GM19455 (cell line): ENCODE data around the gene C14orf39.

Source experiments
- ATAC-seq: cut with Tn5 transposase; IDR thresholded peaks from one replicate; pipeline ENCODE4 v1.9.1; 2021; ENCODE audit not compliant: unreplicated experiment

Gene C14orf39, protein sequence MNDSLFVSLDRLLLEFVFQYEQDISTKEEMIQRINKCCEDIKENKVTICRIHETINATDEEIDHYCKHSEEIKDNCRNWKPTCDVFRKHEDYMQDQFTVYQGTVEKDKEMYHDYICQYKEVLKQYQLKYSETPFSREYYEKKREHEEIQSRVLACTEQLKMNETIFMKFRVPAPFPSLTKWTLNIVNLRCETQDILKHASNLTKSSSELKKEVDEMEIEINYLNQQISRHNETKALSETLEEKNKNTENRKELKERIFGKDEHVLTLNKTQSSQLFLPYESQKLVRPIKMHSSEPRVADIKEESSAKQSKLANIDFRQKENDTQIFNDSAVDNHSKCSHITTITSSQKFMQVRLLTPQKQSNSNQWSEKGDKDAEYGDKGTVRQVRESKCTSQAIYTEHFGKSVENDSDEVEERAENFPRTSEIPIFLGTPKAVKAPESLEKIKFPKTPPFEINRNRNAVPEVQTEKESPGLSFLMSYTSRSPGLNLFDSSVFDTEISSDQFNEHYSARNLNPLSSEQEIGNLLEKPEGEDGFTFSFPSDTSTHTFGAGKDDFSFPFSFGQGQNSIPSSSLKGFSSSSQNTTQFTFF

GRCh38 chr14:60485598-60486251, at the start of gene C14orf39:
C14orf39 (minus strand) TSS chr14:60486063; CDS start chr14:60485078, 985 bp downstream.
- no peak for ATAC-seq

GRCh38 chr14:60532442-60532841, 46.6 kb upstream of the C14orf39 start:
- ATAC-seq = no peak

DNA sequence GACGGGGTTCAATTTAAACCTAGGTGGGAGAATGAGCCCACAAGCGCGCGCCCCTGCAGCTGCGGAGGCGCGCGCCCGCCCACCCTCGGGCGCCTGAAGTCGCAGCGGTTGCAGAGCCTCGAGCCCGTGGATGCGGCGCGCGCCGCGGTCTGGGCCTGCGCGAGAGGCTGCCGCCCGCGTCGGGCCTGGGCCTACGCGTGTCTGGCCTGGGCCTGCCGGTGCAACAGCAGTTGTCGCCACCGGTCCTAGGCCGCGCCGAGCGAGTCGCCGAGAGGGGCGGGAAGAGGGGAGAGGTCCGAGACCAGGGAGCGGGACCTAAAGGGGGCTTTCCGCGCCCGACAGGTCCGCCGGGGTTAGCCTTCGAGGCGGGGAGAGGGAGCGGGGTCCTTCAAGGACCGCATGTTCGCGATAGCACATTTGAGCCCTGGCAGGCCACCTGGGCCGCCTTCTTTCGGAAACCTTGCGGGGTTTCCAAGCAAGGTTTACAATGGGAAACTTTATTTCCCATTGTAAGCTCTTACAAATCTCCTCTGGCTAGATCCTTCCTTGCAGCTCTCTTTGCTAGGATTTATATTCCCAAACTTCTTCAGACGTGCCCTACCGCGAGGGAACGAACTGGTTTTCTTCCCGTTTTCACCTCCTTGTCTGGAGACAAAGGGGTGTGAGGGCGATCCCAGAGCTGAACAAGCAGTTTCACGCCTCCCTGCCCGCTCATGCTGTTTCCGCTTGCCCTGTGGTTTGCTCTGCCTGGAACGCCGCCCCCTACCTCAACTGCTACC, 29.8 kb upstream of the C14orf39 start:
- ATAC-seq = no peak

DNA sequence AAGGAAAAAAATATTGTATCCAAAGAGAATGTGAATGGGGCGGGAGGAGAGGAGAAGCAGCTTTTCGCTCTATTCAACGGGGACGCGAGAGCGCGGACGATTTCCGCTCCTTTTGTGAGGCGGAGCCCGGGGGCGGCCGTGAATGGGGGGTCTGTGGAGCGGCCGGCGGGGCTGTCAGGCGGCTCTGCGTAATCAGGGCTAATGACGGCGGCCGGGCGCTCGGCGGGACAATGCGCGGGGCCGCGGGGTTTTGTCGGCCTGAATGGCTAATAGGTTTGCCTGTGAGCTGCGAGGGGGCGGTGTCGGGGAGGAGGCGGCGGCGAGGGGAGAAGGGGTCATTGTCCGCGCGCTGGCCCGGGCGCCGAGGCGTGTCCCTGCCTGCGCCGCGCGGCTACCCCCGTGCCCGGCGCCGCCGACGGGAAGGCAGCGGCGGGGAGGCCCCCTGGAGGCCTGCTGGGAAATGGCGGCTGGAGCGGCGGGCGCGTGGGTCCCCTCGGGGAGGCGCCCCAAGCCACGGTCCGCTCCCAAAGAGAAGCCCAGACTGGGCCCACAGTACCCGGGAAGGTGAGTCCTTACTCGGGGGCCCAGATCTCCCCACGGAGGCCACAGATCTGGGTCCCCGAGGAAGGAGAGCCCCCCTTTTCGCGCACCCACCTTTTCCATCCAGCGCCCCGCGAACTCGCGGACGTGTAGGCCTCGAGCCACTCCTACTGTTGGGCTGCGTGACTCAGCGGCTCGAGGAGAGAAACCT, 29.1 kb upstream of the C14orf39 start:
- no peak for ATAC-seq

- ATAC-seq = no peak
Observed at GRCh38 chr14:60514378-60514740, 28.5 kb upstream of the C14orf39 start.

DNA sequence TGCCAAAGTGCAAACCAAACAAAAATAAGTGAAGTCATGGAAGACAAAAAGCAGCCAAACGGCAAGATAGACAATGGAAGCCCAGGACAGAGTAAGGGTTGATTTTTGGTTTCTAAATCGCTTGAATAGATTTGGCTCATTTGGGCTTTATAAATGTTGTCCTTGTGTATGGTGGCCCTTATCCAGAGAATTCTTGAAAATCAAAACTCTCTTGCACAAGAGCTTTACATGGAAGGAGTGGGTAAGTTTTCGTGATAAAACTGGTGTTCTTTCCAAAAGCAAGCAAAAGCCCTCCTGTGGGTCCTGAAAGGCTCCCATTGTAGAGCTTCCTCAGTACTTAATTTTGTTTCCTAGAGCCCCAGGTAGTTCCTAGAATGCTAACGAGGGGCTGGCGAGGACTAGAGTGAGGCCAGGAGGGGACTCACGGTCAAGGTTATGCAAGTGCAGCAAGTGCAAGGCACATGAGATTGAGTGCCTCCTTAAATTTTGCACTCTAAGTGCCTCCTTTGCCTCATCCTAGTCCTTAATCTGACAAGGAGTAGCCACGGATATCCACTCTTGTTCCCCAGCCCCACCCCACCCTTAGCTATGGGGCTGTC, 27.2 kb upstream of the C14orf39 start:
- ATAC-seq = no peak

DNA sequence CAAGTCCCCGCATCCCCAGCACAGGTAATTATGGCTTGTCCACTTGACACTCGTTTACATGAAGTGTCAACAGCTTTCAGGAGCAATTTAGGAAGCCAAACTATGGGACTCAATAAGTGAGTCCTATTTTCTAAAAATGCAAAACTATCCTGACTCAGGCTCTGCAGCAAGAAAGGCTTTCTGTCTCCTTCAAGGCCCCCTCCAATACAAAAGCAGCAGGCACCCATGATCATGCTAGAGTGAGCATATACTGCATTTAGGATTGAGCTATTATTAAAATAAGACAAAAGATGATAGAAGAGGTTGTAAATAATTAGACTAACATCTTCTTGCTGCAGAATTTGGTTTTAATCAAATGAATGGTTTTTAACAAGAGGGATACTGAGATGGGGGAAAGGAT, 26.3 kb upstream of the C14orf39 start:
- ATAC-seq = no peak

- ATAC-seq = no peak
Observed at GRCh38 chr14:60510951-60511599, 25.2 kb upstream of the C14orf39 start.

DNA sequence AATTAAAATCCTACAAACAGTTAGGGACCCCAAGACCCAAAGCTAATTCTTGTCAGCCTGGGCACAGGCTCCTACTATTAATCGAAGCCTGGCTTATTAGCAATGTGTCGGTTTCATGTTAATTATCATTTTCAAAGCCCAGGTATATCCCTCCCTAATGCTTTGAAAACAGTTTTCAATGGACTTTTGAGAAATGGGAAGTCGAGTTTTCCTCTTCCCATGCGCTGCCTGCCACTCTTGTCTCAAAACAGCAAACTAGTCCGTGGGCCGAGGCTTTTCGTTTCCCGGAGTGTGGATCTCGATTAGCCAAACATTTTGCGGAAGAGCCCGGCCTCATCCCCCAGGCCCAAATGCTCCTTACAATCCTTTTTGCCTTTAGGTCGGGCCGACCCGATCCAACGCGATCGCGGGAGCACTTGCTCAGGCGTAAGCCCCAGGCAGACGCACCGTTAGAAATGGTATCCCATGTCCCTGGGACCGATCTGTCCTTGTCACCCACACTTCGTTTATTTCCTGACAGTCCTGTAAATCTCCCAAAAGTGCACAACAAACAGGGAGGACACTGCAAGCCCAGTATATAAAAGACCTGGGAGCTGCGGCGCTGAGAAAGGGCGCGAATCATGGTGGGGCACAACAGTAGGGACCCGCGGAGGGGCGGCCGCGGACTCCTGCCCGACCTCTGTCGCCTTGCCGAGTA, 24.5 kb upstream of the C14orf39 start:
- ATAC-seq = no peak

- ATAC-seq = no peak
Observed at GRCh38 chr14:60509438-60510253, 23.8 kb upstream of the C14orf39 start.

- no peak for ATAC-seq
Observed at GRCh38 chr14:60508707-60509437, 23.0 kb upstream of the C14orf39 start, which contains the start of gene SIX6. SIX6 (plus strand) TSS chr14:60509146; CDS start chr14:60509399, 253 bp downstream.

GRCh38 chr14:60508363-60508706, 22.5 kb upstream of the C14orf39 start:
- ATAC-seq = no peak

- ATAC-seq = no peak
Observed at GRCh38 chr14:60506985-60507829, 21.3 kb upstream of the C14orf39 start.

GRCh38 chr14:60506462-60506984, 20.7 kb upstream of the C14orf39 start:
- no peak for ATAC-seq

DNA sequence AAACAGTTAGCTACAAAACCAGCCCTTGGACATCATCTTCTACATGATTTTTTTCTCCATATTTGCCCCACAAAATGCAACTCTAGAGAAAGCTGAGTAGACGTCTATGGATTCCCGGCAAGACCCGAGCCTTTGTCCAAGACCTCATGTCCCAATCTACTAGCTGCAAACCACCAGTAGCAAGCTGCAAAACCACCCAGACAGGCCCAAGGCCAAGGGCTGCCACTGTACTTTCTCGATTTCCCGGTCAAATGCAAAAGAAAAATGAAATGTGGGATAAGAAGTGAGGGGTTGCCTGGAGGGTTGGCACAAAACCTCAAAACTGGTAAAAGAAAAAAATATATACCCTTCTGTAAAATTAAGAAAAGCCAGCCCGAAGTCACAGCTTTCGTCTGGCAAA, 20.1 kb upstream of the C14orf39 start:
- ATAC-seq = no peak

GRCh38 chr14:60505448-60505847, 19.6 kb upstream of the C14orf39 start:
- ATAC-seq = no peak
